Thyroid gland (tissue), 4 donors: Measurements from ENCODE around the gene SYDE2.

Experiments
- POLR2A ChIP-seq, 2 donors: fragments of 450-650 bp; IDR thresholded peaks; one replicate each; pipeline ENCODE4 v1.6.1; 2017; ENCODE audit warnings: antibody characterized with exemption in 2 of 2, mild to moderate bottlenecking in 2 of 2, moderate library complexity in 1 of 2
- TF ChIP-seq, protein P1 (sequence below), 6 experiments: fragments of 200-600 bp in 3 of 6; fragments of 450-650 bp in 3 of 6; sonication (generic) in 3 of 6; IDR thresholded peaks; one replicate each; pipeline ENCODE4 v1.5.1; 2016 to 2019; ENCODE audit warnings: antibody characterized with exemption in 6 of 6, mild to moderate bottlenecking in 2 of 6, inconsistent platforms in 1 of 6, moderate library complexity in 1 of 6

DNA sequence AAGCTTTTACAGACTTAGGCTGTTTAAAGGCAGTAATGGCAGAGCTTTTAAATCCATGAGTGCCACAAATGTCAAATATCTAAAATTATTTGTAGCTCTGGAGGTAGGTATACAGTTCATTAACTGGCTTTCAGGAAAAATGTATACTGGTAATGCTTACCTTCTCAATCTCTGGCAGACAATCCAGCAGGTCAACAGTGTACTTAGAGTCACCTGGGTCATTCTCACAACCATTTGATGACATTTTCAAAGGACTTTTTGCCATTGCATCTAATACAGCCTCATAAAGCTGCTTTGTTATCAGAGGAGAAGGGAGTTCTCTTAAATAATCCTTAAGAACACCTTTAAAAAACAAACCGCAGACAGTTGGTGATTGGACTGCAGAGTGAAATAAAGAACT, 31.9 kb downstream of the SYDE2 start:
- TF ChIP-seq, protein P1, sequence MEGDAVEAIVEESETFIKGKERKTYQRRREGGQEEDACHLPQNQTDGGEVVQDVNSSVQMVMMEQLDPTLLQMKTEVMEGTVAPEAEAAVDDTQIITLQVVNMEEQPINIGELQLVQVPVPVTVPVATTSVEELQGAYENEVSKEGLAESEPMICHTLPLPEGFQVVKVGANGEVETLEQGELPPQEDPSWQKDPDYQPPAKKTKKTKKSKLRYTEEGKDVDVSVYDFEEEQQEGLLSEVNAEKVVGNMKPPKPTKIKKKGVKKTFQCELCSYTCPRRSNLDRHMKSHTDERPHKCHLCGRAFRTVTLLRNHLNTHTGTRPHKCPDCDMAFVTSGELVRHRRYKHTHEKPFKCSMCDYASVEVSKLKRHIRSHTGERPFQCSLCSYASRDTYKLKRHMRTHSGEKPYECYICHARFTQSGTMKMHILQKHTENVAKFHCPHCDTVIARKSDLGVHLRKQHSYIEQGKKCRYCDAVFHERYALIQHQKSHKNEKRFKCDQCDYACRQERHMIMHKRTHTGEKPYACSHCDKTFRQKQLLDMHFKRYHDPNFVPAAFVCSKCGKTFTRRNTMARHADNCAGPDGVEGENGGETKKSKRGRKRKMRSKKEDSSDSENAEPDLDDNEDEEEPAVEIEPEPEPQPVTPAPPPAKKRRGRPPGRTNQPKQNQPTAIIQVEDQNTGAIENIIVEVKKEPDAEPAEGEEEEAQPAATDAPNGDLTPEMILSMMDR (IDR thresholded peaks at IDR 0.05): no peak
- no peak for TF ChIP-seq POLR2A (IDR thresholded peaks at IDR 0.05)
